ENCODE measurements around the gene CDC42BPB. TPM values are rescaled to one million over a fixed set of nuclear protein-coding genes. Genes with fewer than 3 reads are reported as not detected.

Gene CDC42BPB
- total and polyA plus RNA-seq, 2 of the 13 experiments (the other 11 are each of a cell fraction or from before 2014, with no cell fraction given) = 19.7 to 32.3 TPM

DNA sequence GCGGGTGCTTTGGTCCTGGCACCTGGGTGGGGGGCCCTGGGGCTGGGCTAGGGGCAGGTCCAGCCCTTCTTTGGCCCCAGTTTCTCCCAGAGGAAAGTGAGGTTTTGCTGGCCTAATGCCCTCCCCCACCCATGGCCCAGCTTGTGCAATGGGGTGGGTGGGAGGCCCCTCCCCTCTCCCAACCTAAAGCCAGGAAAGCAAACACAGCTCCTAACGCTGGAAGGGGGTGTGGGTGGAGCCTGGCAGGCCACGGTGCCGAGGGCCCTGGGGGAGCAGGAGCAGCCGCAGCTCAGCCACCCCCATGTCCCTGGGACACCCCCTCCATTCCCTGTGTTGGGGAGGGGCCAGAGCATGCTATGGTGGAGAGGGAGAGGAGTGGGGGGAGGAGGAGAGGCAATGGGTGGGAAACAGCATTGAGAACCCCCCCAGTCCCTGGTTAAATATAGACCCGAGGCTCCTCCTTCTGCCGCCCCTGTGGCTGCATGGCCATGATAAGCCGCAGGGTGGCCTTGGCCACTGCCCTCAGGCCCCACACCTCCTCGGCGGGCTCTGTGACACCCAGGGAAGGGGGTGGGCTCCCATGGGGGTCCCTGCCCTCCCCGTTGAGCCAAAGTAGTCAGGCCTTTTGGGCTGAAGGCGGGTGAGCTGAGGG is 41.9 kb upstream of the CDC42BPB start (continued):
- peak; percentile 83 for TF ChIP-seq ZBTB7A (CRISPR knock-in tag; IDR thresholded peaks at IDR 0.05)
- 0 out of 2 replicates have a peak, but pooled peaks have one; percentile 55 for TF ChIP-seq MZF1 (CRISPR knock-in tag; IDR thresholded peaks at IDR 0.05; ENCODE audit: borderline replicate concordance)
- TF ChIP-seq, protein P1, sequence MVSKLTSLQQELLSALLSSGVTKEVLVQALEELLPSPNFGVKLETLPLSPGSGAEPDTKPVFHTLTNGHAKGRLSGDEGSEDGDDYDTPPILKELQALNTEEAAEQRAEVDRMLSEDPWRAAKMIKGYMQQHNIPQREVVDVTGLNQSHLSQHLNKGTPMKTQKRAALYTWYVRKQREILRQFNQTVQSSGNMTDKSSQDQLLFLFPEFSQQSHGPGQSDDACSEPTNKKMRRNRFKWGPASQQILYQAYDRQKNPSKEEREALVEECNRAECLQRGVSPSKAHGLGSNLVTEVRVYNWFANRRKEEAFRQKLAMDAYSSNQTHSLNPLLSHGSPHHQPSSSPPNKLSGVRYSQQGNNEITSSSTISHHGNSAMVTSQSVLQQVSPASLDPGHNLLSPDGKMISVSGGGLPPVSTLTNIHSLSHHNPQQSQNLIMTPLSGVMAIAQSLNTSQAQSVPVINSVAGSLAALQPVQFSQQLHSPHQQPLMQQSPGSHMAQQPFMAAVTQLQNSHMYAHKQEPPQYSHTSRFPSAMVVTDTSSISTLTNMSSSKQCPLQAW (CRISPR knock-in tag; IDR thresholded peaks at IDR 0.05) = peak; percentile 95
- peak; percentile 84; the same call in 1 of the 2 replicates for TF ChIP-seq NCOR1 (IDR thresholded peaks at IDR 0.05; ENCODE audit: borderline replicate concordance, low read length)
- peak; percentile 84 for TF ChIP-seq DR1 (CRISPR knock-in tag; IDR thresholded peaks at IDR 0.05)
- no peak for TF ChIP-seq WIZ (CRISPR knock-in tag; IDR thresholded peaks at IDR 0.05)
- TF ChIP-seq, protein P2, sequence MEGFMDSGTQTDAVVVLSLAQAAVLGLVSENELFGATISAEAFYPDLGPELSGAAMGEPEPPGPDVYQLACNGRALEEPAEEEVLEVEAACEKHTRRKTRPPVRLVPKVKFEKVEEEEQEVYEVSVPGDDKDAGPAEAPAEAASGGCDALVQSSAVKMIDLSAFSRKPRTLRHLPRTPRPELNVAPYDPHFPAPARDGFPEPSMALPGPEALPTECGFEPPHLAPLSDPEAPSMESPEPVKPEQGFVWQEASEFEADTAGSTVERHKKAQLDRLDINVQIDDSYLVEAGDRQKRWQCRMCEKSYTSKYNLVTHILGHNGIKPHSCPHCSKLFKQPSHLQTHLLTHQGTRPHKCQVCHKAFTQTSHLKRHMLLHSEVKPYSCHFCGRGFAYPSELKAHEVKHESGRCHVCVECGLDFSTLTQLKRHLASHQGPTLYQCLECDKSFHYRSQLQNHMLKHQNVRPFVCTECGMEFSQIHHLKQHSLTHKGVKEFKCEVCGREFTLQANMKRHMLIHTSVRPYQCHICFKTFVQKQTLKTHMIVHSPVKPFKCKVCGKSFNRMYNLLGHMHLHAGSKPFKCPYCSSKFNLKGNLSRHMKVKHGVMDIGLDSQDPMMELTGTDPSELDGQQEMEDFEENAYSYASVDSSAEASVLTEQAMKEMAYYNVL (CRISPR knock-in tag; IDR thresholded peaks at IDR 0.05; ENCODE audit: borderline replicate concordance) = peak; percentile 86
- peak; percentile 53; the same call in 1 of the 2 replicates for TF ChIP-seq GATAD1 (CRISPR knock-in tag; IDR thresholded peaks at IDR 0.05)
- TF ChIP-seq MEF2D (CRISPR knock-in tag; IDR thresholded peaks at IDR 0.05) = peak; percentile 96
- TF ChIP-seq ZNF333 (CRISPR knock-in tag; IDR thresholded peaks at IDR 0.05; ENCODE audit: borderline replicate concordance) = peak; percentile 43; the same call in 1 of the 2 replicates
- TF ChIP-seq GATAD2A (CRISPR knock-in tag; IDR thresholded peaks at IDR 0.05) = peak; percentile 82
- TF ChIP-seq, protein P3, sequence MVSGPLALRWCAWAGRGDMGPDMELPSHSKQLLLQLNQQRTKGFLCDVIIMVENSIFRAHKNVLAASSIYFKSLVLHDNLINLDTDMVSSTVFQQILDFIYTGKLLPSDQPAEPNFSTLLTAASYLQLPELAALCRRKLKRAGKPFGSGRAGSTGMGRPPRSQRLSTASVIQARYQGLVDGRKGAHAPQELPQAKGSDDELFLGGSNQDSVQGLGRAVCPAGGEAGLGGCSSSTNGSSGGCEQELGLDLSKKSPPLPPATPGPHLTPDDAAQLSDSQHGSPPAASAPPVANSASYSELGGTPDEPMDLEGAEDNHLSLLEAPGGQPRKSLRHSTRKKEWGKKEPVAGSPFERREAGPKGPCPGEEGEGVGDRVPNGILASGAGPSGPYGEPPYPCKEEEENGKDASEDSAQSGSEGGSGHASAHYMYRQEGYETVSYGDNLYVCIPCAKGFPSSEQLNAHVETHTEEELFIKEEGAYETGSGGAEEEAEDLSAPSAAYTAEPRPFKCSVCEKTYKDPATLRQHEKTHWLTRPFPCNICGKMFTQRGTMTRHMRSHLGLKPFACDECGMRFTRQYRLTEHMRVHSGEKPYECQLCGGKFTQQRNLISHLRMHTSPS (CRISPR knock-in tag; IDR thresholded peaks at IDR 0.05; ENCODE audit: low read depth) = peak; percentile 71
- no peak for TF ChIP-seq ZNF329 (CRISPR knock-in tag; IDR thresholded peaks at IDR 0.05; ENCODE audit: low read depth)
- peak; percentile 89 for TF ChIP-seq MED8 (CRISPR knock-in tag; IDR thresholded peaks at IDR 0.05; ENCODE audit: insufficient replicate concordance)
- TF ChIP-seq KLF15 (CRISPR knock-in tag; IDR thresholded peaks at IDR 0.05; ENCODE audit: borderline replicate concordance) = 0 out of 2 replicates have a peak, but pooled peaks have one; percentile 15
- peak; percentile 54 for TF ChIP-seq ELF1 (CRISPR knock-in tag; IDR thresholded peaks at IDR 0.05)
- peak; percentile 60; the same call in 1 of the 2 replicates for TF ChIP-seq SNAPC2 (CRISPR knock-in tag; IDR thresholded peaks at IDR 0.05)
- peak; percentile 96 for TF ChIP-seq PRDM10 (CRISPR knock-in tag; IDR thresholded peaks at IDR 0.05; ENCODE audit: low read depth)
